ENCODE measurements around the gene ECSCR. TPM values are rescaled to one million over a fixed set of nuclear protein-coding genes. Genes with fewer than 3 reads are reported as not detected.
A peak's percentile ranks its signal among the peaks of the same experiment; 100 is the strongest.

ECSCR gene
- total and polyA plus RNA-seq, 10 of the 15 experiments (the other 5 are each of a cell fraction or from before 2014, with no cell fraction given), result 0.15 to 0.83 (median 0.23) TPM; not detected in 3

DNA sequence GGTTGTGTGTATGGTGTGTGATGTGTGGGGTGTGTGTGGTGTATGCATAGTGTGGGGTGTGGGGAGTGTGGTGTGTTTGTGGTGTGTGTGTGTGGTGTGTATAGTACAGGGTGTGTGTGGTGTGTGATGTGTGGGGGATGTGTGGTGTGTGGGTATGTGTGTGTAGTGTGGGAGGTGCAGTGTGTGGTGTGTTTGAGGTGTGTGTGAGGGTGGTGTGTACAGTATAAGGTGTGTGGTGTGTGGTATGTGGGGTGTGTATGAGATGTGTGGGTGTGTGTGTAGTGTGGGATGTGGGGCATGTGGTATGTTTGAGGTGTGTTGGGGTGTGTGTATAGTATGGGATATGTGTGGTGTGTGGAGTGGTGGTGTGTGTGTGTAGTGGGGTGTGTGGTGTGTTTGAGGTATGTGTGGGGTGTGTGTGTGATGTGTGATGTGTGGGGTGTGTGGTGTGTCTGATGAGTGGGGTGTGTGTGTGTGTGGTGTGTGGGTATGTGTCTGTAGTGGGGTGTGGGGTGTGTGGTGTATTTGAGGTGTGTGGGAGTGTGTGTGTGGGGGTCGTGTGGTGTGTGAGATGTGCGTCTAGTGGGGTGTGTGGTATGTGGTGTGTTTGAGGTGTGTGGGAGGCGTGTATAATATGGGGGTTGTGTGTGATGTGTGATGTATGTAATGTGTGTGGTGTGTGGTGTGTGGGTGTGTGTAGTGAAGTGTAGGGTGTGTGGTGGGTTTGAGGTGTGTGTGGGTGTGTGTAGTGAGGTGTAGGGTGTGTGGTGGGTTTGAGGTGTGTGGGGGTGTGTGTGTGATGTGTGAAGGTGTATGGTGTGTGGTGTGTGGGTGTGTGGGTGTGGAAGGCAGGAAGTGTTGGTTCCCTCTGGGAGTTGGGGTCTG lies 8.6 kb downstream of the ECSCR start (continued):
- no peak for TF ChIP-seq SREBF1 (IDR thresholded peaks at IDR 0.05; ENCODE audit: low read length)
- no peak for TF ChIP-seq ZNF687 (IDR thresholded peaks at IDR 0.05)
- TF ChIP-seq CBX3 (IDR thresholded peaks at IDR 0.05; ENCODE audit: borderline replicate concordance, low read depth), result no peak
- TF ChIP-seq NRF1 (conservative IDR thresholded peaks at IDR 0.05; ENCODE audit: low read depth, low read length), result no peak
- TF ChIP-seq, protein P1, sequence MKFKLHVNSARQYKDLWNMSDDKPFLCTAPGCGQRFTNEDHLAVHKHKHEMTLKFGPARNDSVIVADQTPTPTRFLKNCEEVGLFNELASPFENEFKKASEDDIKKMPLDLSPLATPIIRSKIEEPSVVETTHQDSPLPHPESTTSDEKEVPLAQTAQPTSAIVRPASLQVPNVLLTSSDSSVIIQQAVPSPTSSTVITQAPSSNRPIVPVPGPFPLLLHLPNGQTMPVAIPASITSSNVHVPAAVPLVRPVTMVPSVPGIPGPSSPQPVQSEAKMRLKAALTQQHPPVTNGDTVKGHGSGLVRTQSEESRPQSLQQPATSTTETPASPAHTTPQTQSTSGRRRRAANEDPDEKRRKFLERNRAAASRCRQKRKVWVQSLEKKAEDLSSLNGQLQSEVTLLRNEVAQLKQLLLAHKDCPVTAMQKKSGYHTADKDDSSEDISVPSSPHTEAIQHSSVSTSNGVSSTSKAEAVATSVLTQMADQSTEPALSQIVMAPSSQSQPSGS (IDR thresholded peaks at IDR 0.05; ENCODE audit: low read length), result no peak; the same call in 1 of the 2 replicates
- TF ChIP-seq ASH2L (IDR thresholded peaks at IDR 0.05; ENCODE audit: borderline replicate concordance, low read depth), result no peak
- no peak for TF ChIP-seq ZZZ3 (IDR thresholded peaks at IDR 0.05; ENCODE audit: control insufficient read depth, insufficient read length, low read depth)
- peak; percentile 56; the same call in 1 of the 2 replicates for TF ChIP-seq CBFB (IDR thresholded peaks at IDR 0.05; ENCODE audit: low read depth)
- peak; percentile 60; the same call in 1 of the 2 replicates for TF ChIP-seq BACH1 (IDR thresholded peaks at IDR 0.05; ENCODE audit: borderline replicate concordance)
- TF ChIP-seq EGR1 (IDR thresholded peaks at IDR 0.05; ENCODE audit: borderline replicate concordance in 1 of 2, low read depth in 2 of 2, low read length in 2 of 2), result peak; percentile 36 to 97
- peak; percentile 54 for TF ChIP-seq SMAD1 (IDR thresholded peaks at IDR 0.05; ENCODE audit: low read depth, partially characterized antibody)
- TF ChIP-seq SUZ12 (IDR thresholded peaks at IDR 0.05; ENCODE audit: unreplicated experiment), result no peak
- TF ChIP-seq, protein P2, sequence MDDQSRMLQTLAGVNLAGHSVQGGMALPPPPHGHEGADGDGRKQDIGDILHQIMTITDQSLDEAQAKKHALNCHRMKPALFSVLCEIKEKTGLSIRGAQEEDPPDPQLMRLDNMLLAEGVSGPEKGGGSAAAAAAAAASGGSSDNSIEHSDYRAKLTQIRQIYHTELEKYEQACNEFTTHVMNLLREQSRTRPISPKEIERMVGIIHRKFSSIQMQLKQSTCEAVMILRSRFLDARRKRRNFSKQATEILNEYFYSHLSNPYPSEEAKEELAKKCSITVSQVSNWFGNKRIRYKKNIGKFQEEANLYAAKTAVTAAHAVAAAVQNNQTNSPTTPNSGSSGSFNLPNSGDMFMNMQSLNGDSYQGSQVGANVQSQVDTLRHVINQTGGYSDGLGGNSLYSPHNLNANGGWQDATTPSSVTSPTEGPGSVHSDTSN (IDR thresholded peaks at IDR 0.05; ENCODE audit: insufficient replicate concordance, low read depth, low read length), result no peak
- TF ChIP-seq YBX1 (IDR thresholded peaks at IDR 0.05), result no peak
- TF ChIP-seq CEBPB (IDR thresholded peaks at IDR 0.05; ENCODE audit: borderline replicate concordance in 1 of 2, low read depth in 2 of 2, low read length in 2 of 2), result no peak
- no peak for TF ChIP-seq REST (IDR thresholded peaks at IDR 0.05; ENCODE audit: low read depth, low read length)
- TF ChIP-seq CREB1 (IDR thresholded peaks at IDR 0.05; ENCODE audit: low read depth), result peak; percentile 55; the same call in 1 of the 2 replicates

Data from GM12878 (cell line).